Caco-2 (cell line): ENCODE results near the gene HSPB6. TPM values are rescaled to one million over a fixed set of nuclear protein-coding genes. Genes with fewer than 3 reads are reported as not detected.

ENCODE experiments used
- BruUV-seq: library from RNA; stranded (reverse); fragments of 400-500 nt; replicated peaks from 2 replicates; lab custom pipeline; 2021; lab: Mats Ljungman, UMichigan
- CTCF ChIA-PET: fragments of 300-600 bp; sonication (Branson Sonifier 250); formaldehyde crosslinking; loops from one replicate; lab custom pipeline; 2022; ENCODE audit warnings: antibody characterized with exemption; lab: Charles Lee
- POLR2A ChIA-PET: fragments of 300-600 bp; sonication (Branson Sonifier 250); formaldehyde crosslinking; loops from one replicate; lab custom pipeline; 2022; ENCODE audit warnings: antibody characterized with exemption; lab: Charles Lee
- DNase-seq, 2 experiments: peaks; one replicate each; pipeline versions ENCODE4 v3.0.0 to v3.0.0-alpha.2; 2020 to 2022
- H3K27me3 ChIP-seq: replicated peaks from 2 replicates; pipeline ENCODE4 v1.6.0; 2011; ENCODE audit warnings: low read length; ENCODE audit not compliant: control insufficient read depth, insufficient read depth
- H3K36me3 ChIP-seq: 2 replicates; pipeline ENCODE4 v1.5.1; 2011; ENCODE audit warnings: low read length; ENCODE audit not compliant: control insufficient read depth, insufficient read depth
- H3K4me1 ChIP-seq: fragments of 250-450 bp; sonication (Bioruptor Pico); 2 replicates; pipeline ENCODE4 v1.5.1; 2020; ENCODE audit warnings: mild to moderate bottlenecking
- H3K4me3 ChIP-seq: 2 replicates; pipeline ENCODE4 v1.5.1; 2011; ENCODE audit warnings: low read depth, mild to moderate bottlenecking, control low read depth, low read length
- H3K9me3 ChIP-seq: fragments of 250-450 bp; sonication (Bioruptor Pico); 2 replicates; pipeline ENCODE4 v1.5.1; 2020; ENCODE audit warnings: mild to moderate bottlenecking, moderate library complexity
- H3K27ac Mint-ChIP-seq: one replicate; pipeline ENCODE4 v1.8.0; 2022; ENCODE audit warnings: mixed read lengths; ENCODE audit not compliant: unreplicated experiment
- H3K27me3 Mint-ChIP-seq: one replicate; pipeline ENCODE4 v1.8.0; 2022; ENCODE audit warnings: mixed read lengths; ENCODE audit not compliant: insufficient read depth, unreplicated experiment
- H3K36me3 Mint-ChIP-seq: one replicate; pipeline ENCODE4 v1.8.0; 2022; ENCODE audit warnings: mild to moderate bottlenecking, mixed read lengths; ENCODE audit not compliant: insufficient read depth, unreplicated experiment
- H3K4me1 Mint-ChIP-seq: one replicate; pipeline ENCODE4 v1.8.0; 2022; ENCODE audit warnings: low read depth, mixed read lengths; ENCODE audit not compliant: unreplicated experiment
- H3K4me3 Mint-ChIP-seq: one replicate; pipeline ENCODE4 v1.8.0; 2022; ENCODE audit warnings: mild to moderate bottlenecking, moderate library complexity, mixed read lengths; ENCODE audit not compliant: unreplicated experiment
- H3K9me3 Mint-ChIP-seq: one replicate; pipeline ENCODE4 v1.8.0; 2022; ENCODE audit warnings: mixed read lengths; ENCODE audit not compliant: unreplicated experiment
- CTCF ChIP-seq, 2 experiments: fragments of 200-600 bp in 1 of 2; IDR thresholded peaks; 1 replicate in 1 of 2; 2 replicates in 1 of 2; pipeline versions ENCODE4 v1.5.1 to v1.8.0; 2011 to 2022; ENCODE audit warnings: antibody characterized with exemption in 1 of 2, control low read depth in 1 of 2, inconsistent platforms in 1 of 2, low read depth in 1 of 2, low read length in 1 of 2, mild to moderate bottlenecking in 1 of 2, moderate library complexity in 1 of 2; ENCODE audit not compliant: insufficient read depth in 1 of 2, severe bottlenecking in 1 of 2, unreplicated experiment in 1 of 2
- intact Hi-C: fragments of 100-400 bp; cut with micrococcal nuclease; formaldehyde crosslinking; loops from one replicate; pipeline ENCODE4 v1.10.0; 2022; ENCODE audit not compliant: unreplicated experiment
- total RNA-seq: library from RNA; stranded (reverse); gene quantifications from 2 replicates; pipeline ENCODE4 v1.2.3, GENCODE V29; 2022

Gene HSPB6
- total RNA-seq, 1 experiment from 2014 or later = 0.48 TPM

- intact Hi-C loops = no loop called here
These were observed 10.7 kb upstream of the HSPB6 start for GRCh38 chr19:35767288-35768081.

GRCh38 chr19:35766571-35767104, 9.8 kb upstream of the HSPB6 start:
- Histone ChIP-seq H3K36me3 (no peaks in the 10 kb centered on the region; the same call in none of the 2 replicates), H3K4me3 (no peak overlapping the region), H3K27me3 (no peaks in the 10 kb centered on the region), H3K4me1 (no peaks in the 10 kb centered on the region), H3K9me3 (no peaks in the 10 kb centered on the region)
- ChIA-PET CTCF (no interaction called here), POLR2A (no interaction called here)
- no peaks in the 10 kb centered on the region for H3K9me3 Mint-ChIP-seq
- BruUV-seq = no TSS peak
- intact Hi-C loops = no loop called here
- no peak for DNase-seq
- H3K27me3 Mint-ChIP-seq = peaks cover 2% of the 10 kb centered on the region
- peaks cover 8% of the 10 kb centered on the region for H3K36me3 Mint-ChIP-seq
- no peak for TF ChIP-seq CTCF (IDR thresholded peaks at IDR 0.05; ENCODE audit: insufficient read depth in 1 of 2, low read depth in 1 of 2, low read length in 1 of 2, severe bottlenecking in 1 of 2, unreplicated experiment in 1 of 2)
- H3K27ac Mint-ChIP-seq = no peak overlapping the region
- H3K4me3 Mint-ChIP-seq = no peak overlapping the region
- no peaks in the 10 kb centered on the region for H3K4me1 Mint-ChIP-seq

More at GRCh38 chr19:35767288-35768081, 10.7 kb upstream of the HSPB6 start:
- CTCF ChIA-PET = no interaction called here
- Histone ChIP-seq H3K9me3 (no peaks in the 10 kb centered on the region), H3K36me3 (no peaks in the 10 kb centered on the region; the same call in 1 of the 2 replicates), H3K4me3 (no peak overlapping the region), H3K27me3 (no peaks in the 10 kb centered on the region), H3K4me1 (no peaks in the 10 kb centered on the region)
- Mint-ChIP-seq H3K27ac (no peak overlapping the region), H3K4me1 (no peaks in the 10 kb centered on the region), H3K4me3 (no peak overlapping the region), H3K36me3 (no peaks in the 10 kb centered on the region), H3K27me3 (peaks cover 2% of the 10 kb centered on the region), H3K9me3 (no peaks in the 10 kb centered on the region)
- TF ChIP-seq CTCF (IDR thresholded peaks at IDR 0.05; ENCODE audit: insufficient read depth in 1 of 2, low read depth in 1 of 2, low read length in 1 of 2, severe bottlenecking in 1 of 2, unreplicated experiment in 1 of 2) = no peak
- BruUV-seq = no TSS peak
- peak in 1 of 2 experiments; percentile 37 for DNase-seq
- POLR2A ChIA-PET = no interaction called here

- H3K4me3 ChIP-seq = no peak overlapping the region
- Mint-ChIP-seq H3K27me3 (no peaks in the 10 kb centered on the region), H3K4me3 (no peak overlapping the region), H3K4me1 (no peaks in the 10 kb centered on the region), H3K36me3 (peaks cover 11% of the 10 kb centered on the region), H3K9me3 (no peaks in the 10 kb centered on the region), H3K27ac (no peak overlapping the region)
- CTCF ChIA-PET = no interaction called here
- H3K9me3 ChIP-seq = no peaks in the 10 kb centered on the region
- TF ChIP-seq CTCF (IDR thresholded peaks at IDR 0.05; ENCODE audit: insufficient read depth in 1 of 2, low read depth in 1 of 2, low read length in 1 of 2, severe bottlenecking in 1 of 2, unreplicated experiment in 1 of 2) = no peak
- no peaks in the 10 kb centered on the region for H3K4me1 ChIP-seq
- no peaks in the 10 kb centered on the region for H3K27me3 ChIP-seq
- no peak for DNase-seq
- BruUV-seq = no TSS peak
- POLR2A ChIA-PET = no interaction called here
- intact Hi-C loops = no loop called here
- no peaks in the 10 kb centered on the region; the same call in none of the 2 replicates for H3K36me3 ChIP-seq
These were observed 7.8 kb upstream of the HSPB6 start for GRCh38 chr19:35764432-35765315.
